ENCODE data around the gene NCKAP5.

- no peak for TF ChIP-seq CTCF (IDR thresholded peaks at IDR 0.05; ENCODE audit: insufficient read depth, low read length)
- no peak for TF ChIP-seq REST (IDR thresholded peaks at IDR 0.05; ENCODE audit: insufficient replicate concordance, low read depth)
Observed at GRCh38 chr2:133400411-133400810, 167.9 kb downstream of the NCKAP5 start.

All from HL-60 (cell line).